OCI-LY7 (cell line): ENCODE data around the gene APOB.

ENCODE experiments used
- CTCF ChIP-seq: fragments of 200-600 bp; sonication (generic); conservative IDR thresholded peaks from 2 replicates; pipeline ENCODE4 v1.5.1; 2014; ENCODE audit warnings: mild to moderate bottlenecking, antibody characterized with exemption, low read length, moderate library complexity, mixed read lengths
- EZH2phosphoT487 ChIP-seq: fragments of 200-600 bp; sonication (generic); IDR thresholded peaks from 2 replicates; pipeline ENCODE4 v1.6.1; 2018; ENCODE audit warnings: low read depth, borderline replicate concordance, mild to moderate bottlenecking, mixed run types, antibody characterized with exemption, low read length, moderate library complexity, mixed read lengths

- TF ChIP-seq CTCF = no peak
- TF ChIP-seq EZH2phosphoT487 = no peak
Observed at GRCh38 chr2:21041462-21041861, 2.4 kb downstream of the APOB start.
